ENCODE measurements around the gene GPR42.

The GPR42 gene, protein sequence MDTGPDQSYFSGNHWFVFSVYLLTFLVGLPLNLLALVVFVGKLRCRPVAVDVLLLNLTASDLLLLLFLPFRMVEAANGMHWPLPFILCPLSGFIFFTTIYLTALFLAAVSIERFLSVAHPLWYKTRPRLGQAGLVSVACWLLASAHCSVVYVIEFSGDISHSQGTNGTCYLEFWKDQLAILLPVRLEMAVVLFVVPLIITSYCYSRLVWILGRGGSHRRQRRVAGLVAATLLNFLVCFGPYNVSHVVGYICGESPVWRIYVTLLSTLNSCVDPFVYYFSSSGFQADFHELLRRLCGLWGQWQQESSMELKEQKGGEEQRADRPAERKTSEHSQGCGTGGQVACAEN

DNA sequence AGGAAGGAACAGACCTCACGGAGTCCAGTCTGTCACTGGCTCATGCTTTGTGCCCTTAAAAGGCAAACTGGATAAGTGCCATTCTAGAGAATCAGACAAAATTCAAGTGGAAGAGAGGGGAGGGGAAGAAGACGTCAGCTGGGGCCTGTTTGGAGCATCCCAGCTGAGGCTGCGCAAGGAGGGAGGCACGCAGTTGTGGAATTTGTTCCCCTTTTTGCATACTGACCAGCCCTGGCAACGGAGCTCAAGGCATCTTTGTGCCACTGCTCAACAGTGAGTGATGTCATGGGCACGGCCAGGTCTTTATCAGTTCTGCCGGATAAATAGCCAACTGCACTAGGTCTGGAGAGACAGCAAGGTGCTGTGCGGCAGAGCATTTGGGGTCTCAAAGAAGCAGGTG is at the start of gene GPR42:
Gene GPR42, plus strand, starts transcription at position 347 of the 400 bp plus-strand sequence. CDS start 292 bp downstream, outside the sequence.
- H3K4me3 ChIP-seq (ENCODE audit: low read depth, low read length), result no peak within 1 kb of the TSS

DNA sequence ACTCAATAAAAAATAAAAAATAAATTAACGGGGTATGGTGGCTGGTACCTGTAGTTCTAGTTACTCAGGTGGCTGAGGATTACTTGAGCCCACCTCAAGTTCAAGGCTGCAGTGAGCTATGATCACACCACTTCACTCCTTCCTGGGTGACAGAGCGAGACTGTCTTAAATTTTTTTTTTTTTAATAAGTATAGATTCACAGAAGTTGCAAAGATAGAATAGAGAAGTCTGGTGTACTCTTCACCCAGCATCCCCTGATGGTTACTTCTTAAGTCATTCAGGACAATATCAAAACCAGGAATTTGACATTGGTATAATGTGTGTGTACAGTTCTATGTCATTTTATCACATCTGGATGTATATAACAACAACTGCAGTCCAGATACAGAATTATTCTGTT is 49.6 kb upstream of the GPR42 start:
- H3K4me3 ChIP-seq (ENCODE audit: low read depth, low read length), result no peak overlapping the region

DNA sequence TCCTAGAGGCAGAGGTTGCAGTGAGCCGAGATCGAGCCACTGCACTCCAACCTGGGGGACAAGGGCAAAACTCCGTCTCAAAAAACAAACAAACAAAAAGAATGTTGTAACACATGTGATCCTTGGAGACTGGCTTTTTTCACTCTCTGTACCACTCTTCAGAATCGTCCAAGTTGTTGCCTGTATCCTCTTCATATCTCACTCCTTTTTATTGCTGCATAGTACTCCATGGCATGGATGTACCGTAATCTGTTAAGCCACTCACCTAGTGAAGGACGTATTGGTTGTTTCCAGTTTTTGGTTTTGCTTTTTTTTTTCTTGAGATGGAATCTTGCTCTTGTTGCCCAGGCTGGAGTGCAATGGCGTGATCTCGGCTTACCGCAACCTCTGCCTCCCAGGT is 48.9 kb upstream of the GPR42 start:
- H3K4me3 ChIP-seq (ENCODE audit: low read depth, low read length), result no peak overlapping the region

DNA sequence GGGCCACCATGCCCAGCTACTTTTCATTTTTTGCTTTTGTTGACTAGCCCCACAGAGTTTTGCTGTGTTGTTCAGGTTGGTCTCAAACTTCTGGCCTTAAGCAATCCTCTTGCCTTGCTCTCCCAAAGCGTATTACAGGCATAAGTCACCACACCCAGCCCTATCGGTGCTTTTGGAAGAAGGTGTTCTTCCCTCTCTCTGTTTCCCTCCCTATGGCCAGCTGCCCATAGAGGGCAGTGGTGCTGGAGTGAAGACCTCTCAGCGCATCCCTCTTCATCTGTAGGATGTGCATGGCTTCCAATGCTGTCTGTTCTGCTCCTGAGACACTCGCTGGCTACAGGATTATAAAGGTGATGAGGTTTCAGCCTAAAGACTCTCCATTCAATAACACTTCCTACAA is 43.2 kb upstream of the GPR42 start:
- no peak overlapping the region for H3K4me3 ChIP-seq (ENCODE audit: low read depth, low read length)

DNA sequence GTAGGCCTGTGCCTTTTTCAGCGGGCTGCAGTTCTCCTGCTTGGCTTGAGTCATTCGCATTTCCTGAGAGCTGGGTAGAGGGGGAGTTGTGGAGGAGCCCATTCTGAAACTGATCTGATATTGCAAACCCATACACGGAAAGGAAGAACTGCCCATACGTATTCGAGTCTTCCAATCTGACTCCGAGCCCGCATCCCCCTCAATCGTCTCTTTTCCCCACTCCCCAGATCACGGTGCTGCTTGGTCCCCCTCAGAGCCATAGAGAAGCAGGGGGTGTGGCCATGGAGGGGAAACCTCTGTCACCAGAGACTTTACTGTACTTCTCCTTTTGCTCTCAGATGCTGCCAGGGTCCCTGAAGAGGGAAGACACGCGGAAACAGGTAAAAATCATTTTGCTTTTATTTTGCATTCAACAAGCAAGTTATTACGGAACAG is 42.0 kb upstream of the GPR42 start, which contains the start of gene CD22:
Gene CD22, plus strand, starts transcription at position 337 of the 435 bp plus-strand sequence. CDS start 2,854 bp downstream, outside the sequence.
- no peak within 1 kb of the TSS for H3K4me3 ChIP-seq (ENCODE audit: low read depth, low read length)

DNA sequence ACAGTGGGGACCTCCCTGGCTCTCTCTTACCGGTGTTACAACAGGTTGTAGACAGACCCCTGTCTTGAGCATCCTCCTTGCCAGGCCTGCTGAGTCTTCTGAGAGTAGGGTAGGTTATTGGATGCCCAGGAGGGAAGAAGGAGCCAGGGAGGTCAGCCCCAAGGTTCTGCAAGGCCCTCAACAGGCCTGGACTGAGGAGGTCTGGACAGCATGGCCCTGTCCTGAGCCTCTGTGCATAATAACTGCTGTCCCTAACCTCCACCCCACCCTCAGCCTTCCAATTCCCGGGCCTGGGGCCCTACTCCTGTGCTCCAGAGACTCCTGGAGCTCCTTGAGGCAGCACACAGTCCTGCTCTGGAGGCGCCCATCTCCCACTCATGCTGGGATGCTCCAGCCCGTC is 41.5 kb upstream of the GPR42 start:
- no peak overlapping the region for H3K4me3 ChIP-seq (ENCODE audit: low read depth, low read length)

DNA sequence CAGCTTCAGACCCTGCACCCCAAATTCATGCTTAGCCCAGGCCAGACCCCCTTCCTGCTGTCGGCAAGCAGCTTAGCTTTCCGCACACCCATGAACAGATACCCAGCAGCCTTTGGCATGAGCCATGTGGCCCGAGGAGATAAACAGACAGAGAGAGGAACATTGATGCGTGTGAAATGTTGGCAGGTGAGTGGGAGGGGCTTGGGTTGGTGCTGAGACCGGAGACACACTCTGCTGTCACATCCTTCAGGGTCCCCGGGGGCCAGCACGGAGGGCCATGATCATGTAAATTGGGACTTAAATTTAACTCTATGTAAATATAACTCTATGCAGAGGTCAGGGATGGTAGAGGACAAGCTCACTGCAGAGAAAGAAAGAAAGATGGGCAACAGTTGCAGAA is 40.4 kb upstream of the GPR42 start:
- no peak overlapping the region for H3K4me3 ChIP-seq (ENCODE audit: low read depth, low read length)

DNA sequence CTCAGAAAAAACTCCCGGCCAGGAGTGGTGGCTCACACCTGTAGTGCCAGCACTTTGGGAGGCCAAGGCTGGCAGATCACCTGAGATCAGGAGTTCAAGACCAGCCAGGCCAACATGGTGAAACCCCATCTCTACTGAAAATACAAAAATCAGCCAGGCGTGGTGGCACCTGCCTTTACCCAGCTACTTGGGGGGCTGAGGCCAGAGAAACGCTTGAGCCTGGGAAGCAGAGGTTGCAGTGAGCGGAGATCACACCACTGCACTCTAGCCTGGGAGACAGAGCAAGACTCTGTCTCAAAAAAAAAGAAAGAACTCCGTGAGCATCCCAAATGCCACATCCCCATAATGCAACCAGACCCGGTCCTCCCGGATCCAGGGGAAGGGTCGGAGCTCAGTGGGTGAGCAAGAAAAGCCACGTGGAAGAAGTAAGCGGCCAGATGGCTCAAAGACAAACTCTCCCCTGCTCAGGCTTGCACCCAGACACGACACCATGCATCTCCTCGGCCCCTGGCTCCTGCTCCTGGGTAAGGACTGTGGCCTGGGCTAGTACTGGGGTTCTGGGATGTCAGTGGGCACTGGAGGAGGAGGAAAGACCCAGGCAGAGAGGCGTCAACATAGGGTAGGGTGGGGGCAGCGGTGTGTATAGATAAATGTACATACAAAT is 39.2 kb upstream of the GPR42 start:
- H3K4me3 ChIP-seq (ENCODE audit: low read depth, low read length), result no peak overlapping the region

DNA sequence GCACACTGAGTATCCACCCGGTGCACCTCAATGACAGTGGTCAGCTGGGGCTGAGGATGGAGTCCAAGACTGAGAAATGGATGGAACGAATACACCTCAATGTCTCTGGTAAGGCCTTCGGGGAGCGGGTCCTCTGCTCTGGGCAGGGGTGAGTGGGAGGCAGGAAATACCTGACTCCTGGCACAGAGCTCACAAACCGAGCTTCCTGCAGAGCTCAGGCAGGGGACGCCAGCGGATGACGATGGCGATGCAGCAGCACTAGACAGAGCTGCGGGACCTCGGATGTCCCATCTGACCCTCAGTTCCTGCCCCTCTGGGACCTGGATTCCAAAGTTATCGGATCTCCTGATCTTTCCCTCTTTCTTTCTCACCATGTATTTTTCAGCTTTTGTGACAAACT is 38.1 kb upstream of the GPR42 start:
- H3K4me3 ChIP-seq (ENCODE audit: low read depth, low read length), result no peak overlapping the region

DNA sequence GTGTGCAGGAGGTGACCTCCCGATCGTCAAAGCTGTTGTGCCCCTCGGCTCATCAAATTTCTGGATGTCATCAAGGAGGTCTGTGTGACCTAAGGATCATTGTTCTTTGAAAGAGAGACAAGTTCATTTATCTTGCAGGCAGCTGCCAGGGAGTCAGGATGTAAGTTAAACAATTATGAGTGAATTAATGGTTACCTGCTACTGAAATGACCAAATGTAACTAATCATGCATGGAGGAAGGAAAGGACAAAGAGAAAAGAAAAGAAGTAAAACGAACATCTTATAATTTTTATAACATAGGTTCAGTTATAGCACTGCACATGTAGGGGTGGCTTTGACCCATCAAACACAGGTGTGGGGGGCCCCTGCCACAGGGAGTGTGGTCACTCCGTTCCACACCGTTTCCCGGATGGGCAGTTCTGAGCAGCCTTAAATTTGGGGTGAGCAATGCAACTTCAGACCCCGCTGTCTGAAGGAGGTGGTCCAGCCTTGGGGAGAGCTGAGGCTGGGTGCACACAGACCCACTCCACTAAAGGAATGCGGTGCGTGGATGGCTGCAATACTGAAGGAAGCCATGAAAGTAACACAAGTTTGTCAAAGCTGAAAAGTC is 36.6 kb upstream of the GPR42 start:
- H3K4me3 ChIP-seq (ENCODE audit: low read depth, low read length), result no peak overlapping the region

DNA sequence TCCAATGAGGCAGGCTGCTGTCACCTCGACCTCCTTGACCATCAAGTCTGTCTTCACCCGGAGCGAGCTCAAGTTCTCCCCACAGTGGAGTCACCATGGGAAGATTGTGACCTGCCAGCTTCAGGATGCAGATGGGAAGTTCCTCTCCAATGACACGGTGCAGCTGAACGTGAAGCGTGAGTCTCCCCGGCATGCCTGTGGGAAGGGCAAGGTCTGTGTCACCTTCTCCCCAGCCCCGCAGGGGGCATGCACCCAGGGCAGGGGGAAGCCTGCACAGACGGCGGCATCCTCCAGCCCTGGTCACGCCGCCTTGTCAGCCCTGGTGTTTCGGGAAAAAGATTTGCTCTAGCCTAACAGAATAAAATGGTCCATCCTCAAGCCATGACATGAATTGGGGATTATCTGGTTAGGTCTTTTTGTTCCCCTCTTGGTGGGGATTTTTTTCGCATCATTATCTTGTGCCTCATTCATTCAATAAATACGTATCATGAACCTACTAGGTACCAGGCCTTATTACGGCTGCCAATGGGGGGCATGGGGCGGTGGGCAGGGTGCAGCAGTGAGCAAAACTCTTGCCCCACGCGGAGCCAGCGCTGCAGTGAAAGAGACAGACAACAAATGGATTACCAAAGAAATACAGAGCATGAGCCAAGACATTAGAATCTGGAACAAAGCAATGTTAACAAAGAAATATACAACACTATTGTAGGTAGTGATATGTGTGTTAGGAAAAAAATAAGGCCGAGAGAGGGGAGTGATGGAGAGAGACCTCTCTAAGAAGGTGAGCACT is 34.5 kb upstream of the GPR42 start:
- H3K4me3 ChIP-seq (ENCODE audit: low read depth, low read length), result no peak overlapping the region

DNA sequence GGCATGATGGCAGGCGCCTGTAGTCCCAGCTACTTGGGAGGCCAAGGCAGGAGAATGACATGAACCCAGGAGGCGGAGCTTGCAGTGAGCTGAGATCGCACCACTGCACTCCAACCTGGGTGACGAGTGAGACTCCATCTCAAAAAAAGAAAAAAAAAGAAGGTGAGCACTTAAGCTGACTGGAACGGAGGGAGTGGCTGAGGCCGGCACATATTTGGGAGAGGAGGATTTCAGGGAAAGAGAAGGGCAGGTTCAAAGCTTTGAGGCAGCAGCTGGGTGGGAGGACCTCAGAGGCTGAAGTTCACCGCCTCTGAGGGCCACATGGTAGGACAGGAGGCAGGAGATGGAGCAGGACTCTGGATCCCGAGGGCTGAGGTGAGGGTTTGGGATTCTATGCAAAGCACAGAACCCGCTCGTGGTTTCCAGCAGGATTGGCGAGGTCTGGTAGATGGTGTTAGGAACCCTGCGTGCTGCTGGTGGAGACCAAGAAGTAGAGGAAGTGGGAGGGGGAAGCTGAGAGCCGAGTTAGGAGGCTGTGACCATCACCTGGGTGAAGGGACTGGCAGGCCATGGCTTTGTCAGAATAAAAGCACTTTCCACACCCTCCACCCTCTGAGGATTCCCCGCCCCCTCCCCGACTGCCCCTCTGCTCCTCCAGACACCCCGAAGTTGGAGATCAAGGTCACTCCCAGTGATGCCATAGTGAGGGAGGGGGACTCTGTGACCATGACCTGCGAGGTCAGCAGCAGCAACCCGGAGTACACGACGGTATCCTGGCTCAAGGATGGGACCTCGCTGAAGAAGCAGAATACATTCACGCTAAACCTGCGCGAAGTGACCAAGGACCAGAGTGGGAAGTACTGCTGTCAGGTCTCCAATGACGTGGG is 33.5 kb upstream of the GPR42 start:
- H3K4me3 ChIP-seq (ENCODE audit: low read depth, low read length), result no peak overlapping the region

DNA sequence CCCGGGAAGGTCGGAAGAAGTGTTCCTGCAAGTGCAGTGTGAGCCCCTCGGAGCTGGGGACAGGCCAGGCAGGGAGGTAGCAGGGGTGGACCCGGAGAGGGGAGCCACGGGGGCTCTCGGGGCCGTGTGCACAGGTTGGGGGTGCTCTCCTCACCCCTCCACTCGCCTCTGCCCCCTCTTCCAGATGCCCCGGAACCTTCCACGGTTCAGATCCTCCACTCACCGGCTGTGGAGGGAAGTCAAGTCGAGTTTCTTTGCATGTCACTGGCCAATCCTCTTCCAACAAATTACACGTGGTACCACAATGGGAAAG is 32.9 kb upstream of the GPR42 start:
- H3K4me3 ChIP-seq (ENCODE audit: low read depth, low read length), result no peak overlapping the region

DNA sequence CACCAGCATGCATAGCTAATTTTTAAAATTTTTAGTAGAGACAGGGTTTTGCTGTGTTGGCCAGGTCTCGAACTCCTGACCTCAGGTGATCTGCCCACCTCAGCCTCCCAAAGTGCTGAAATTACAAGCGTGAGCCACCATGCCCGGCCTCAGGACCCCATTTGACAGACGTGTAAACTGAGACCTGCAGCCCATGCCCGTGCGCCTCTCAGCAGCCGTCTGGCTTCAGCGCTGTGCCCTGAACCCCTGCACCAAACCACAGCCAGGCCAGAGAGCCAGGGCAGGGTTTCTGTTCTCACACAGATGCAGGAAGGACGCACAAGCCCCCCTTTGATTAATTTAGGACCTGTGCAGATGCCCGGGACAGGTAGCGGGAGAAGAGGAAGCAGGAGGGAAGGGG is 30.4 kb upstream of the GPR42 start:
- H3K4me3 ChIP-seq (ENCODE audit: low read depth, low read length), result no peak overlapping the region

DNA sequence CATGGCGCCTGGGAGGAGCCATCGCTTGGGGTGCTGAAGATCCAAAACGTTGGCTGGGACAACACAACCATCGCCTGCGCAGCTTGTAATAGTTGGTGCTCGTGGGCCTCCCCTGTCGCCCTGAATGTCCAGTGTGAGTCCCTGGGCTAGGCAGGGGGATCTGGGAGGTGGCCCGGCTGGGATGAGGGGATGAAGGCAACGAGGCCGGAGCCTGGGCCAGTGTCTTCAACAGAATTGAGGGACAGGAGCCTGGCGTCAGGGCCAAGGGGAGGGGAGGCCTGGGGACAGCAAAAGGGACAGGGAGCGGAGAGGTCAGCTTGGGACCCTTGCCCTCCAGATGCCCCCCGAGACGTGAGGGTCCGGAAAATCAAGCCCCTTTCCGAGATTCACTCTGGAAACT is 29.9 kb upstream of the GPR42 start:
- H3K4me3 ChIP-seq (ENCODE audit: low read depth, low read length), result no peak overlapping the region

DNA sequence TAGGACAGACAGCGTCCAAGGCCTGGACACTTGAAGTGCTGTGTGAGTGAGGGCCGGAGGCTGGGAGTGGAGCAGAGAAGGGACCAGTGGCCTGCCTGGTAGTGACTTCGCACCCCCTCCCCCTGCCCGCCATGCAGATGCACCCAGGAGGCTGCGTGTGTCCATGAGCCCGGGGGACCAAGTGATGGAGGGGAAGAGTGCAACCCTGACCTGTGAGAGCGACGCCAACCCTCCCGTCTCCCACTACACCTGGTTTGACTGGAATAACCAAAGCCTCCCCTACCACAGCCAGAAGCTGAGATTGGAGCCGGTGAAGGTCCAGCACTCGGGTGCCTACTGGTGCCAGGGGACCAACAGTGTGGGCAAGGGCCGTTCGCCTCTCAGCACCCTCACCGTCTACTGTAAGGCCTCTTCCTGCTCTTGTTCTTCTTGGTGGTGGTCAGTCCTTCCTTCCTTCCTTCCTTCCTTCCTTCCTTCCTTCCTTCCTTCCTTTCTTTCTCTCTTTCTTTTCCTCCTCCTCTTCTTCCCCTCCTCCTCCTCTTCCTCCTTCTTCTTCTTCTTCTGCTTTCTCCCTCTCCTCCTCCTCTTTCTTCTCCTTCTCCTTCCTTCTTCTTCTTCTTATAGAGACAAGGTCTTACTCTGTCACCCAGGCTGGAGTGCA is 29.2 kb upstream of the GPR42 start:
- no peak overlapping the region for H3K4me3 ChIP-seq (ENCODE audit: low read depth, low read length)

DNA sequence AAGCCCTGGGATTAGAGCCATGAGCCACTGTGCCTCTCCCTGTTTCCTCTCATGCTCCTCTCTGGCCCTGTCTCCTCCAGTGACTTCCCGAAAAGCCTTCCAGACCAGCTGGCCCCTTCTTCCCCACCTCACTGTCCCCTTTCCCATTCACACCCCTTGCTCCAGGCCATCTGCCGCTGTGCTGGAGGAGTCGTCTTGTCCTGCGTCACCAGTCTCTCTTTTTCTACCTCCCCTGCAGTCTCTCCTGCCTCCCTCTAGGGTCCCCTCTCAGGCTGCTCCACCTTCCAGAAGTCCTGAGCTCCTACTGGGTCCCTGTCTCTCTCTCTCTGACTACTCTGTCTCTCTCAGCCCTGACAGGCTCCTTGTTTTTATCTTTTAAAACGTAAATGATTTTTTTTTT is 28.4 kb upstream of the GPR42 start:
- no peak overlapping the region for H3K4me3 ChIP-seq (ENCODE audit: low read depth, low read length)

DNA sequence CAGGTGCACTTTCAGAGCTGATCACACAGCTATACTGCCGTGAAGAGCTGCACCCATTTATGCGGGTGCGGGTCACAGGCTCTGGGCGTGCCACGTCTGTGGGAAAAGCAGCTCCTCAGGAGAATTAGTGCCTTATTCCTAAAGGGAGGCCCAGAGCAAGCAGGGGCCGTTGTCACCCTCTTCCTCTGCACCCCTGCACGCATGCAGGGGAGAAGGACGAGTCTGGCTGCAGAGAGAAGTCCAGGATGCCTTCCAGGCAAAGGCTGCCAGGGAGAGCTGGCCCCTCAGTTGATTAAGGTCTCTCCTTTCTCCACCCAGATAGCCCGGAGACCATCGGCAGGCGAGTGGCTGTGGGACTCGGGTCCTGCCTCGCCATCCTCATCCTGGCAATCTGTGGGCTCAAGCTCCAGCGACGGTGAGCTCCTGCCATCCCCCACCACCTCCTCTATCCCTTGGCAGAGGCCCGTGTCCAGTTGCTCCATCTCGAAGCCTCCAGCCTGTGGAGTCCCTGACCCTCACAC is 26.3 kb upstream of the GPR42 start:
- H3K4me3 ChIP-seq (ENCODE audit: low read depth, low read length), result no peak overlapping the region

DNA sequence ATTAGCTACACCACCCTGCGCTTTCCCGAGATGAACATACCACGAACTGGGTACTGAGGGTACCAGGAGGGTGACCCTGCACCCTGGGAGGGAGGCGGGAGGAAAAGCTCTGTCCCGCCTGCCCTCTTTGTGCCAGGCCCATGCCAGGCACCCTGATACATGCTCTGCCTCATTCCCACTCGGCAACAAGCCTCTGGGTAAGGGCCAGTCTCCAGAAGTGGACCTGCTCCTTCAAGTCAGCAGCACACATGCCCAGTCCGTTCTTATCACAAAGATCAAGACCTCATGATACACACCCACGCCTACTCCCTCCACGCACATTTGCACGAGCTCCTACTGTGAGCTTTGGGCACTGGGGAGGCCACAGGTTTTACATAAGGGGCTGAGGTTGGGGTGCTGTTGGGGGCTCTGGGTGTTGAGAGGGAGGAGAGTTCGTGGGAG is 25.2 kb upstream of the GPR42 start:
- H3K4me3 ChIP-seq (ENCODE audit: low read depth, low read length), result no peak overlapping the region
